Smooth muscle cell of the coronary artery (primary cell): Measurements from ENCODE around the gene C11orf24. TPM values are rescaled to one million over a fixed set of nuclear protein-coding genes. Genes with fewer than 3 reads are reported as not detected.

Source experiments
- total RNA-seq: library from RNA; depleted of rRNA; stranded (reverse); fragments of >200 nt; gene quantifications from 2 replicates; pipeline ENCODE4 v1.2.3, GENCODE V29; 2014; ENCODE audit warnings: low replicate concordance

The C11orf24 gene
- 12.1 and 28.5 TPM in 2 replicates for total RNA-seq

DNA sequence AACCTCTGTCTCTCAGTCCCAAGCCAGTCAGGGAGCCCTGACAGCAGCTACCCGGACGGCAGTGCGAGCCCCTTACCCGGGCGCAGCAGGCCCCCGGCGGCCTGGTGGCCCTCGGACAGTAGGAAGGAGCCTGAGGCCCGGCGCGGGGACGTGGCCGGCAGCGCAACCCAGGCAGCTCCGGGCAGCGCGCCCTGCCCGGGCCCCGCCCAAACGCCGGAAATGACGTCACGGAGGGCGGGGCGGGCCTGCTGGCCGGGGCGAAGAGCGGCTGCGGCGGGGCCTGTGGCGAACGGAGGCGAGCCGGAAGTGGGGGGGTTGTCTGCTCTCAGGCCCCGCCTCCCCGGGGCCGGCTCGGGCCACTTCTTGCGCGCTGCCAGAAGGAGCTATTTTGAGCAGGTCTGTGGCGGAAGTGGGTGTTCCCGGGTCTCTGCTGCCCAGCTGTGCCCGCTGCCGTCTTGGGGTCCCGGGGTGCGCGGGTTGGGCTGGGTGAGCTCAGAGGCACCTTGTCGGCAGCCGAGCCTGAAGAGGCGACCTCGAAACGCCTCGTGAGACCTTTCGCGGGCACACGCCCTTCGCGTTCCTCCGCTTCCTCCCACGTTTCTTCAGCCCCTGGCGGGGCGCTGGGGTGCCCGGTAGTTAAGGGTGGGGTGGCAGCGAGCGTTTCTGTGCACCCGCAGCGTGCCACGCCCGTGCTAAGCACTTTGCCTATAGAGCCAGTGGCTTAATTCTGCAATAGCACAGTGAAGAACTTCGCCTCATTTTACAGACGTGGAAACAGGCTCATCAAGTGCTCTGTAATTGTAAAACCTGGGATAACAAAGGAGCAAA, at the start of gene C11orf24:
C11orf24 (minus strand) TSS at position 193 of the 828 bp plus-strand sequence. CDS start 8,206 bp downstream, outside the sequence.

DNA sequence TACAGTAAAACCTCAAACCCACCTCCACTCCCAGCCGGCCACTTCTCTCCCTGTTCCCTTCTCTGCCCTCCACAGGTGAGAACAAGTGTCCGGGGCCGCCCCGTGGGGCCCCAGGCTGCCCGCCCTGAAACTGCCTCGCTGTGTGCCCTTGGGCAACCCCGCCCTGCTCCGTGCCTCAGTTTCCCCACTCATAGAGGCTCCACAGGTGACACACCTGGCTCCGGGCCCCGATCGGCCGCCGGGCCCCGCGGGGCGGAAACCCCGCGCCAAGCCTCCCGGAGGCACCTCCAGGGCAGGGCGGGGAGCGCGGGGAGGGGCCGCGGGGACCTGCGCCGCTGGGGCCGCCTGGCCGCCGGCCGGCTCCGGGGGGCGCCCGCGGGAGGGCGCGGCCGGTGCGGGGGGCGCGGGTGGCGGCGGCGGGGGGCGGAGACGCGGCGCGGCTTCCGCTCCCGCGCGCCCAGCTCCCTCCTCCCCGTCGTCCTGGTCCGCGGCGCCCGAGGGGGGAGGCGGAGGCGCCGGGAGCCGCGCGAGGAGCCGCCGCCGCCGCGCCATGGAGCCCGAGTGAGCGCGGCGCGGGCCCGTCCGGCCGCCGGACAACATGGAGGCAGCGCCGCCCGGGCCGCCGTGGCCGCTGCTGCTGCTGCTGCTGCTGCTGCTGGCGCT, 40.5 kb upstream of the C11orf24 start, which contains the start of gene LRP5:
LRP5 (plus strand) TSS at position 475 of the 663 bp plus-strand sequence; CDS start at position 599, 124 bp downstream.

DNA sequence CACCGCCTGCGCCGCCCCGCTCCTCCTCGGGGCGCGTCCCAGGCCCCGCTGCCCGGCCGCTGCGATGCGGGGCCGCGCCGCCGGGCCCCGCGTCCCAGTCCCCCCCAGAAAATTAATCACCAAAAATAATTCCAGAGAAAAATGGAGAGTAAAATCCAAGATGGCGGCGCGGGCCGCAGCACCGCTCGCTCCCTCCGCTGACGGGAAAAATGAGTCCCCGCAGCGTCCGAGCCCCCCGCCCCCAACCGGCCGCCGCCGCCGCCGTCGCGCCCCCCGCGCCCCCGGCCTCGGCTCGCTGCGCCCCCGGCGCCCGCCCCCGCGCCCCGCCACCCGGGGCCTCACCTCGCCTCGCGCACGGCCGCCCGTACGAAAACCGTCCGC, 58.6 kb downstream of the C11orf24 start, which contains the start of gene KMT5B:
KMT5B (minus strand) TSS at position 162 of the 381 bp plus-strand sequence. CDS start 23,220 bp downstream, outside the sequence.

Other genes starting within 250 kb of the C11orf24 start
- gene NDUFS8, start 241.3 kb downstream of the C11orf24 start, total RNA-seq = 96.2 and 149 TPM in 2 replicates
- 52.3 and 54.9 TPM in 2 replicates for gene TCIRG1, start 232.9 kb downstream of the C11orf24 start, total RNA-seq
- gene CHKA, start 150.6 kb downstream of the C11orf24 start, total RNA-seq = 7.1 and 8.3 TPM in 2 replicates
- gene KMT5B, start 58.7 kb downstream of the C11orf24 start, total RNA-seq = 23.4 and 23.5 TPM in 2 replicates
- 28.7 and 38.6 TPM in 2 replicates for gene LRP5, start 40.6 kb upstream of the C11orf24 start, total RNA-seq
- gene PPP6R3, start 188.8 kb upstream of the C11orf24 start, total RNA-seq = 100 and 101 TPM in 2 replicates